Measurements from ENCODE around the gene CNTN4.

The CNTN4 gene

DNA sequence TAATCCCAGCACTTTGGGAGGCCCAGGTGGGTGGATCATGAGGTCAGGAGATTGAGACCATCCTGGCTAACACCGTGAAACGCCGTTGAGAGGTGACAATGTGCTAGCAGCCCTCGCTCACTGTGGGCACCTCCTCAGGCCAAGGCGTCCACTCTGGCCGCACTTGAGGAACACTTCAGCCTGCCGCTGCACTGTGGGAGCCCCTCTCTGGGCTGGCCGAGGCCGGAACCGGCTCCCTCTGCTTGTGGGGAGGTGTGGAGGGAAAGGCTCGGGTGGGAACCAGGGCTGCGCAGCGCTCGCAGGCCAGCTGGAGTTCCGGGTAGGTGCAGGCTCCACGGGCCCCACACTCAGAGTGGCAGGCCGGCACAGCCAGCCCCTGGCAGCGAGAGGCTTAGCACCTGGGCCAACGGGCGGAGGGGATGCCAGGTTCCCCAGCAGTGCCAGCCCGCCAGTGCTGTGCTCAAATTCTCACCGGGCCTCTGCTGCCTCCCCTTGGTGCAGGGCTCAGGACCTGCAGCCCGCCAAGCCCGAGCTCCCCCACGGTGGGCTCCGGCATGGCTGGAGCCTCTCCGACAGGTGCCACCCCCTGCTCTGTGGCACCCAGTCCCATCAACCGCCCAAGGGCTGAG, 253.6 kb downstream of the CNTN4 start:
- no peak overlapping the region for H3K27ac ChIP-seq
- no peak for DNase-seq (ENCODE audit: low spot score)
- TF ChIP-seq, protein P1, sequence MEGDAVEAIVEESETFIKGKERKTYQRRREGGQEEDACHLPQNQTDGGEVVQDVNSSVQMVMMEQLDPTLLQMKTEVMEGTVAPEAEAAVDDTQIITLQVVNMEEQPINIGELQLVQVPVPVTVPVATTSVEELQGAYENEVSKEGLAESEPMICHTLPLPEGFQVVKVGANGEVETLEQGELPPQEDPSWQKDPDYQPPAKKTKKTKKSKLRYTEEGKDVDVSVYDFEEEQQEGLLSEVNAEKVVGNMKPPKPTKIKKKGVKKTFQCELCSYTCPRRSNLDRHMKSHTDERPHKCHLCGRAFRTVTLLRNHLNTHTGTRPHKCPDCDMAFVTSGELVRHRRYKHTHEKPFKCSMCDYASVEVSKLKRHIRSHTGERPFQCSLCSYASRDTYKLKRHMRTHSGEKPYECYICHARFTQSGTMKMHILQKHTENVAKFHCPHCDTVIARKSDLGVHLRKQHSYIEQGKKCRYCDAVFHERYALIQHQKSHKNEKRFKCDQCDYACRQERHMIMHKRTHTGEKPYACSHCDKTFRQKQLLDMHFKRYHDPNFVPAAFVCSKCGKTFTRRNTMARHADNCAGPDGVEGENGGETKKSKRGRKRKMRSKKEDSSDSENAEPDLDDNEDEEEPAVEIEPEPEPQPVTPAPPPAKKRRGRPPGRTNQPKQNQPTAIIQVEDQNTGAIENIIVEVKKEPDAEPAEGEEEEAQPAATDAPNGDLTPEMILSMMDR (IDR thresholded peaks at IDR 0.05), result no peak
- no peak overlapping the region for H3K4me3 ChIP-seq

DNA sequence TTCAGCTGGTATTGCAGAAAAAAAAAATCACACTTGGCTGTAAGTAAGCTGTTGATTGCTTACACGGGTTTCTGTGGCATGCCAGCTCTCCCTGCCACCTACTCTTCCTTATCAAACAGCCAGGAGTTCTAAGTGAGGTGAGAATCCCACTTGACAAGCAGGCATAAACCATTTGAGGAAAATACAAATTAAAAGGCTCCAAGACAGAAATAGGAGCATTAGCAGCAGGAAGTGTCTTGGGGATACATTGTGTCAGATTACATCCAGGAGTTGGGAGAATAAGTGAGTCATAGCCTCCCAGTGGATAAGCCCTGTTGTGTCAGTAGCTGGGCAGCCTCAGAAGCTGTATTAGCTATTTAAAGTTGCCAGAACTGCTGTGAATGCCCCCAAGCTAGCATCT, 256.0 kb downstream of the CNTN4 start:
- Histone ChIP-seq H3K4me3 (no peak overlapping the region), H3K27ac (no peak overlapping the region)
- no peak for DNase-seq (ENCODE audit: low spot score)
- TF ChIP-seq, protein P1 (IDR thresholded peaks at IDR 0.05), result no peak

DNA sequence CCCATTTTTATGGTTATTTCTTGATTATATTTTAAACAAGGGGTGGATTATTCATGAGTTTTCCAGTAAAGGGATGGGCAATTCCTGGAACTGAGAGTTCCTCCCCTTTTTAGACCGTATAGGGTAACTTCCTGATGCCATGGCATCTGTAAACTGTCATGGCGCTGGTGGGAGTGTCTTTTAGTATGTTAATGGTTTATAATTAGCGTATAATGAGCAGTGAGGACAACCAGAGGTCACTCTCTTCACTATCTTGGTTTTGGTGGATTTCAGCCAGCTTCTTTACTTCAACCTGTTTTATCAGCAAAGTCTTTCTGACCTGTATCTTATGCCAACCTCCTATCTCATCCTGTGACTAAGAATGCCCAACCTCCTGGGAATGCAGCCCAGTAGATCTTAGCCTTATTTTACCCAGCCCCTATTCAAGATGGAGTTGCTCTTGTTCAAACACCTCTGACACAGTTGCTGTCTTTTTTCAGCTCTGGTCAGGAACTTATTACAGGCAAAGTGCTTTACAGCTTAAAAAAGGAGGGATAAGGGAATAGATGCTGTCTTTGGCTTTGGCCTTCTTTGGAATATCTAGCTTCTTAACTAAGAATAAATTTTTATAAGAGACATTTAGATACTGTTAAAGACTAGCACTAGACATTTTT, 257.8 kb downstream of the CNTN4 start:
- no peak for DNase-seq (ENCODE audit: low spot score)
- no peak overlapping the region for H3K4me3 ChIP-seq
- no peak overlapping the region for H3K27ac ChIP-seq
- TF ChIP-seq, protein P1 (IDR thresholded peaks at IDR 0.05), result no peak

DNA sequence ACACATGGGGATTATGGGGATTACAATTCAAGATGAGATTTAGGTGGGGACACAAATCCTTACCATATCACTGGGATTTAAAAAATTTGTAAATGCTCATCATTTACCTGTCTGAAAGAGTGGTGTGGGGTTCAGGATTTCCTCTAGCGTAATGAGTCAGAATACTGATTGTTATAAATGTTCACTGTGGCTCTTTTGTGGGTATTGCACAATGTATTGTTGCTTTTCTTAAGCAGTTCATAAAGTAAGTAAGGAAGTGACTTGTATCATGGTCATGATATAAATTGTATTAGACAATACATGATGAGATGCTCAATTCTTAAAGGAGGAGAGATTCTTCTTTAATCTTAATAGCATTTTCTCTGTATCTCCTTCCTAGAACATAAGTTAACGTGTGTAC, 262.1 kb downstream of the CNTN4 start:
- Histone ChIP-seq H3K27ac (no peak overlapping the region), H3K4me3 (no peak overlapping the region)
- DNase-seq (ENCODE audit: low spot score), result no peak
- TF ChIP-seq, protein P1 (IDR thresholded peaks at IDR 0.05), result no peak

DNA sequence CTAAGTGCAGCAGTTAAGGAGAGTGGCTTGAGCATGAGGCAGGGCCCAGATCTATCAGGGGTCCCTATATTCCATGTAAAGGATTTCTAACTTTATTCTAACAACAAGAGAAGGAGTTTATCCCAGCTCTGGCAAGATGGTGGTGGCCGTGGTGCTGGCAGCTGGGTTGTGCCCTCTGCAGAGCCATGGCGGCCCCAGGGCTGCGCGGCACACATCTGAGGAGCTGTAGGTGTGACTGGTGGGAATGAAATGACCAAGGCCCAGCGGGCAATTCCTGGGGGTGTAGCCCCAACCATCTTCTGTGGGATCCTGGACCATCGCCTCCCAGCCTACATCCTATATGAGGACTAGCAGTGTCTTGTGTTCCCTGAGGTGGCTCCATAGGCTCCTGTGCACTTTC, 263.5 kb downstream of the CNTN4 start:
- TF ChIP-seq, protein P1 (IDR thresholded peaks at IDR 0.05), result no peak
- Histone ChIP-seq H3K27ac (no peak overlapping the region), H3K4me3 (no peak overlapping the region)
- no peak for DNase-seq (ENCODE audit: low spot score)

DNA sequence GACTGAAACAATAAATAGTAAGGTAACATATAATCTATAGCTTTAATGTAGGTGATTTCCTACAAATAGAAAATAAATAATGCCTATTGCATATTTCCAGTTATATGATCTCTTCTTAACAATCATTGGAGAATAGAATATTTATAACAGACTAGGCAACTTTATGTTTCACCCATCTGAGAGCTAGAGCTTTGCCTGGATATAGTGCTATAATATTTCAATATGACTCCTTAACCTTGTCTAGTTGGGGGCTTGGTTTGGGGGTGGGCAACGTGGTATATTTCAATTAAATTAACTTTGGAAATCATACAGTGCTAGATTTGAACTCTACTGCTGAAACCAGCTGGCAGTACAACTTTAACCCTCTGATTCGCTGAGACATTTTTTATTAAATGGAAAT, 265.2 kb downstream of the CNTN4 start:
- Histone ChIP-seq H3K27ac (no peak overlapping the region), H3K4me3 (no peak overlapping the region)
- TF ChIP-seq, protein P1 (IDR thresholded peaks at IDR 0.05), result no peak
- no peak for DNase-seq (ENCODE audit: low spot score)

DNA sequence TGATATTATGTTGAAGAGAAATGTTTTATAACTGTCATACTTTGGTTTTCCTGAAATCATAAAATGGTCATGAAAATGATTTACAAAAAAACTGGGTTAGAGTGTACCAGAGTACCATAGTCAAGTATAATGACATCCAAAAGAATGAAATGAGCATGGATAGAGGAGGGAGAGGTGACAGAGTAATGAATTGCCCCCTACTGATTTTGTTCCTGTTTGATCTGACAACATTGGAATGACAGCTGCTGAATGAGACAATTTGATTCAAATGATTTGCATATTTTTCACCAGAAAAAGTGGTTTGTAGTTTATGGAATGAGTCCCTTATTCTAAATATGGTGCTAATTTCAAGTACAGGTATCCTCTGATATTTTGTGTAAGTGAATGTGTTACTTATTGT, 271.7 kb downstream of the CNTN4 start:
- DNase-seq (ENCODE audit: low spot score), result no peak
- Histone ChIP-seq H3K4me3 (no peak overlapping the region), H3K27ac (no peak overlapping the region)
- TF ChIP-seq, protein P1 (IDR thresholded peaks at IDR 0.05), result no peak

Data from coronary artery (tissue), 2 donors.